Parathyroid adenoma (tissue), 2 donors: Measurements from ENCODE around the gene KNL1.

ENCODE experiments used
- H2AFZ ChIP-seq: fragments of 300-600 bp; sonication (generic); one replicate; pipeline ENCODE4 v1.7.0; 2017; ENCODE audit warnings: antibody characterized with exemption, mild to moderate bottlenecking
- H3K27ac ChIP-seq: fragments of 300-600 bp; sonication (generic); one replicate; pipeline ENCODE4 v1.7.0; 2017
- H3K27me3 ChIP-seq: fragments of 300-600 bp; sonication (generic); one replicate; pipeline ENCODE4 v1.7.0; 2017; ENCODE audit warnings: low read length; ENCODE audit not compliant: control insufficient read depth, insufficient read depth
- H3K36me3 ChIP-seq: fragments of 300-600 bp; sonication (generic); one replicate; pipeline ENCODE4 v1.7.0; 2017; ENCODE audit warnings: low read length; ENCODE audit not compliant: control insufficient read depth, insufficient read depth
- H3K4me1 ChIP-seq: fragments of 300-600 bp; sonication (generic); one replicate; pipeline ENCODE4 v1.7.0; 2017; ENCODE audit warnings: control low read depth
- H3K4me2 ChIP-seq: fragments of 300-600 bp; sonication (generic); one replicate; pipeline ENCODE4 v1.7.0; 2017; ENCODE audit warnings: low read length
- H3K4me3 ChIP-seq: fragments of 300-600 bp; sonication (generic); one replicate; pipeline ENCODE4 v1.7.0; 2017; ENCODE audit warnings: low read depth, low read length
- H3K79me2 ChIP-seq: fragments of 300-600 bp; sonication (generic); one replicate; pipeline ENCODE4 v1.7.0; 2017; ENCODE audit warnings: control low read depth
- H3K9ac ChIP-seq: fragments of 300-600 bp; sonication (generic); one replicate; pipeline ENCODE4 v1.7.0; 2017; ENCODE audit warnings: mild to moderate bottlenecking
- H3K9me3 ChIP-seq: fragments of 300-600 bp; sonication (generic); one replicate; pipeline ENCODE4 v1.7.0; 2017; ENCODE audit warnings: low read length; ENCODE audit not compliant: control insufficient read depth
- CTCF ChIP-seq: fragments of 300-600 bp; sonication (generic); IDR thresholded peaks from one replicate; pipeline ENCODE4 v1.7.0; 2017; ENCODE audit warnings: antibody characterized with exemption, mild to moderate bottlenecking
- donor health status: primary hyperparathyroidism.

Gene KNL1

DNA sequence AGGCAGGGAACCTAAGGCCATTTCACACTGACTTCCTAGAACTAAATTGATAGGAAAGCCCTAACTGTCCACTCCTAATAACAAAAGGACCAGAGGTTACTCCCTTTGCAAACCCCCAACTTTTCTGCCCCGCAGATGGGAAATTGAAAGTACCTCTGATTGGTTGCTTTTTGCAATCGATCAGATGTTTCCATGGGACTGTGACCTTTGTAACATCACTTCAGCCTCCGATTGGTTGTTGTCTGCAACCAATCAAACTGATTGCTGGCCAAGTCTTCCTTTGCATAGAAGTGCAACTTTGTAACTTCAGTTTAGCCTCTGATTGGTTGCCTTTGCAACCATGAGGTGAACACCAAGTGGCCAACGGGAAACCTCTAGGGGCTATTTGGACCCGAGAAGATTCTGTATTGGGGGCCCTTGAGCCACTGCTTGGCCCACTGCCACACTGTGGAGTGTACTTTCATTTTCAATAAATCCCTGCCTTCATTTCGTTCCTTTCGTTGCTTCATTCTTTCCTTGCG, 11.3 kb upstream of the KNL1 start:
- no peaks in the 10 kb centered on the region for H3K36me3 ChIP-seq
- no peaks in the 10 kb centered on the region for H3K4me1 ChIP-seq
- no peaks in the 10 kb centered on the region for H3K27me3 ChIP-seq
- no peak overlapping the region for H3K4me3 ChIP-seq
- no peak overlapping the region for H3K27ac ChIP-seq
- H3K79me2 ChIP-seq, result no peaks in the 10 kb centered on the region
- no peaks in the 10 kb centered on the region for H3K9me3 ChIP-seq
- H3K9ac ChIP-seq, result no peak overlapping the region
- TF ChIP-seq CTCF, result no peak
- H2AFZ ChIP-seq, result peak overlapping the region; percentile 72
- no peak overlapping the region for H3K4me2 ChIP-seq

GRCh38 chr15:40584191-40584590, 9.9 kb upstream of the KNL1 start:
- H2AFZ ChIP-seq, result no peak overlapping the region
- no peaks in the 10 kb centered on the region for H3K4me1 ChIP-seq
- no peak overlapping the region for H3K9ac ChIP-seq
- no peak for TF ChIP-seq CTCF
- H3K4me2 ChIP-seq, result no peak overlapping the region
- H3K79me2 ChIP-seq, result no peaks in the 10 kb centered on the region
- H3K4me3 ChIP-seq, result no peak overlapping the region
- no peaks in the 10 kb centered on the region for H3K9me3 ChIP-seq
- H3K27ac ChIP-seq, result no peak overlapping the region
- H3K36me3 ChIP-seq, result no peaks in the 10 kb centered on the region
- no peaks in the 10 kb centered on the region for H3K27me3 ChIP-seq

GRCh38 chr15:40590667-40591050, 3.4 kb upstream of the KNL1 start:
- Histone ChIP-seq H3K4me3 (no peak overlapping the region), H3K27ac (no peak overlapping the region), H3K9ac (no peak overlapping the region)

GRCh38 chr15:40591389-40591788, 2.7 kb upstream of the KNL1 start:
- no peak overlapping the region for H3K9ac ChIP-seq
- H3K36me3 ChIP-seq, result no peaks in the 10 kb centered on the region
- no peaks in the 10 kb centered on the region for H3K79me2 ChIP-seq
- no peaks in the 10 kb centered on the region for H3K4me1 ChIP-seq
- no peak for TF ChIP-seq CTCF
- no peak overlapping the region for H3K4me3 ChIP-seq
- H3K27ac ChIP-seq, result no peak overlapping the region
- H3K9me3 ChIP-seq, result no peaks in the 10 kb centered on the region
- H2AFZ ChIP-seq, result no peak overlapping the region
- no peaks in the 10 kb centered on the region for H3K27me3 ChIP-seq
- H3K4me2 ChIP-seq, result no peak overlapping the region

More at GRCh38 chr15:40590667-40591050, 3.4 kb upstream of the KNL1 start:
- Histone ChIP-seq H2AFZ (no peak overlapping the region), H3K27me3 (no peaks in the 10 kb centered on the region), H3K79me2 (no peaks in the 10 kb centered on the region), H3K36me3 (no peaks in the 10 kb centered on the region), H3K4me2 (no peak overlapping the region), H3K4me1 (no peaks in the 10 kb centered on the region), H3K9me3 (no peaks in the 10 kb centered on the region)
- TF ChIP-seq CTCF, result no peak

GRCh38 chr15:40593165-40593564, 884 bp upstream of the KNL1 start:
- H3K4me3 ChIP-seq, result no peak overlapping the region

More at GRCh38 chr15:40593165-40593564, 884 bp upstream of the KNL1 start:
- H3K79me2 ChIP-seq, result no peaks in the 10 kb centered on the region
- no peak overlapping the region for H3K4me2 ChIP-seq
- no peak overlapping the region for H3K9ac ChIP-seq
- no peaks in the 10 kb centered on the region for H3K36me3 ChIP-seq
- peak overlapping the region; percentile 58 for H2AFZ ChIP-seq
- H3K9me3 ChIP-seq, result no peaks in the 10 kb centered on the region
- H3K27me3 ChIP-seq, result no peaks in the 10 kb centered on the region
- no peaks in the 10 kb centered on the region for H3K4me1 ChIP-seq
- TF ChIP-seq CTCF, result no peak
- peak overlapping the region; percentile 29 for H3K27ac ChIP-seq
